ENCODE data around the gene SRSF5.
"Not testable (repeated sequence)": the region's sequence is repeated elsewhere in the genome, so short reads cannot be mapped to it uniquely, and the experiment has no call there.

The SRSF5 gene

DNA sequence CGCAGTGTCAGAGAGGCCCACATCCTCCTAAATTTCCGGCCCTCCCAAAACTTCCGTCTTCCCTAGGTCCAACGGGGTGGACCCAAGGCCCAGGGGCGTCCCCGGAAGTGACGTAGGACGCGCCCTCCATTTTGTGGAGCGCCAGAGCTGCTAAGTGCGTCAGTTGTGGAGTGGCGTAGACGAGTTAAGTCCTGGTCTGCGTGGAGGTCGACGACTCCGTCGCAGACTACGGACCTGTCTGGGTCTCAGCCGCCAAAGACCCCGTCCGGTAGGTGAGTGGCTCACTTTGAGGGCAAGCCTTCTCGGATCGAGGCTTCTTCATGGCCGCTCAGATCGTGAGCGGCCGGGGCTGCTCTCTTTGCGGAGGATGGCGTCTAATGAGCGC lies at the start of gene SRSF5:
TSS of gene SRSF5 (plus strand) at position 159 of the 385 bp plus-strand sequence. CDS start 1,015 bp downstream, outside the sequence.
- peak; percentile 73 for DNase-seq

DNA sequence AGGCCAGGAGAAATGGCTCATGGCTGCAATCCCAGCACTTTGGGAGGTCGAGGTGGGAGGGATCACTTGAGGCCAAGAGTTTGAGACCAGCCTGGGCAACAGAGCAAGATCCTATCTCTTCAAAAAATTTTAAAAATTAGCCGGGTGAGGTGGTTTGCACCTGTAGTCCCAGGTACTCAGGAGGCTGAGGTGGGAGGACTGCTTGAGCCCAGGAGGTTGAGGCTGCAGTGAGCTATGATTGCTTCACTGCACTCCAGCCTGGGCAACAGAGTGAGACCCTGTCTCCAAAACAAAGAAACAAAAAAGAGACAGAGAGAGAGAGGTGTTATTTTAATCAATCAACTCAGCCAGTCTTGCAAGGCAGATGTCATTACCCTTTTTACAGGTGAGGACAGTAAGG lies 48.3 kb upstream of the SRSF5 start:
- not testable (repeated sequence) for DNase-seq

DNA sequence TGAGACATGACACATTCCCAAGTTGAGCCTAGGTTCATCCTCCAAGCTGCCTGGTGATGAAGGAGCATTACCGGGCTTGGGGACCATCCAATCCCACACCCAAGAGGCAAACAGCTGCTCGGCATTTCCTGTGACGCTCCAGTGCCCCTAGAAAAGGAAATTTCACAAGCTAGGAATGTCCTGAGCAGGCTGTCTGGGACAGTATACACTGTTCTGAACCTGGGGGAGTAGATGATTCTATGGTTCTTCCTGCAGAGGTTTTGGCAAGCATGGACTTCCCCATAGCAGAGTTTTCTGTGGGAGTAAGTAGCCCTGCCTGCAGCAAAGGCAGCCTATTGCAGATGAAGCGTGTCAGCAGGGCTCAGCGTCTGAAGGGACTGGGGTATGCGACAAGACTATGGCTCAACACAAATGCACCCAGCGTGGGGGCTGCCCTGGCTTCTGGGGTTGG lies 47.4 kb upstream of the SRSF5 start:
- DNase-seq: no peak

DNA sequence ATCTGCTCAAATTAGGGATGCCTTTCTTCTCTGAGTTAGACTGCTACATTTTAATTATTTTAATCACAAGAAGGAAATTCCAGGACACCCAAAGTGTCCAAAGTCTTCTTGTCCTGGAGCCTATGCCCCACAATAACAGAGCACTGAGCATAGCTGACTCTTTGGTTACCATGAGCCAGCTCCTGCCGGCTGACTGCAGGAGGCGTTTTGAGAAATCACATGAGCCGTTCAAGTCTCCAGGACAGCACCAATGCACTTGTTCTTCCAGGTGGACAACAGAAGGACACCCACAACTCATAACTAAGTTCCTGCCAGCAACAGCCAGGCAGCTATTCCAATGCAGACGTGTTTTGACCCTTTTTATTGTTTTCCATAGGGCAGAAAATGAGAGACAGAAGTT lies 46.0 kb upstream of the SRSF5 start:
- DNase-seq: no peak

DNA sequence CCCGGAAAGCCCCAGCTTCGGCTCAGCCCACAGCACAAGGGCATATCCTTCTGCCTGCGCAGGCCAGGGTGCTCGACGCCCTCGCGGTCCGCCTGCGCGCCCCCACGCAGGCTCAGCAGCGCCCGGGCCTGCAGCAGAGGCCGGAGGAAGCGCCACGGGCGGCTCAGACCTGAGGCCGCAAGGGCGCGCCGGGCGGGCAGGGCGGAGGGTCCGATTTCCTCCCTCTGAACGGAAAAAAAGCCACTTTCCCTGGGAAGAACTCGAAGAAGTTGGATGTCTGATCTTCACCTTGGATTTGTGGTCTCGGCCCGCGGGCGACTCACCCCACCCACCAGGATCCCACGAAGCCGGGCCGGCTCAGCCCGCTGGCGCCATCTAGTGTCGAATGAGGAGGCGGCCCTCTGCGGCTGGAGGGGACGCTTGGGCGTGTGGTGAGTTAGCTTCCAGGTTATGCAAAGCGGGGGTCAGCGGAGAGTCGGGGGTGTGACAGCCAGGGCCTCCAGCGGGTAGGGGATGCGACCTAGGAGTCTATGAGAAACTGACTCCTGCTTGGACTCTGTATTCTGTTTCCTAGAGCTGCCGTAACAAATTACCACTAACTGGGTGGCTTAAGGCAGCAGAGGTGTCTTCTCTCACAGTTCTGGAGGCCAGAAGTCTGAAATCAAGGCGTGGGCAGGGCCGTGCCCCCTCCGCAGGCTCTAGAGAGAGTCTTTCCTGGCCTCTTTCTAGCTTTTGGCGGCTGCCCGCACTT lies 40.0 kb upstream of the SRSF5 start:
- peak; percentile 78 for DNase-seq

DNA sequence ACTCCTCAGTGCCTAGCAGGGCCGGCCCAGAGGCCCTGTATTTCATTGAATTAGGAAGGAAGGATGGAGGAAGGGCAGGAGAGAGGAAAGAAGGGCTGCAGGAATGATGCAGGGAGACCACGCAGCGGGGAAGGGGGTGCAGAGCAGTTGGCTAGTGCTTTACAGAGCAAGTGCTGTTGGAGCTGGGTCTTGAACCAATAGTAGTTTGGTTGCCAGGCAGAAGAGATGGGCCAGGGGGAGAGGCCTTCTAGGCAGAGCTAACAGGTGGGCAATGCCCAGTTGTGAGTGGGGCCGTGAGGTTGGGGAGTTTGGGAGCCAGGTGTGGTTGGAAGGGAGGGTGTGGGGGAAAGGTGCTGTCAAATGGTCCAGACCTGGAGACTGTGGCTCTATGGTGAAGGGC lies 39.1 kb upstream of the SRSF5 start:
- DNase-seq: no peak

DNA sequence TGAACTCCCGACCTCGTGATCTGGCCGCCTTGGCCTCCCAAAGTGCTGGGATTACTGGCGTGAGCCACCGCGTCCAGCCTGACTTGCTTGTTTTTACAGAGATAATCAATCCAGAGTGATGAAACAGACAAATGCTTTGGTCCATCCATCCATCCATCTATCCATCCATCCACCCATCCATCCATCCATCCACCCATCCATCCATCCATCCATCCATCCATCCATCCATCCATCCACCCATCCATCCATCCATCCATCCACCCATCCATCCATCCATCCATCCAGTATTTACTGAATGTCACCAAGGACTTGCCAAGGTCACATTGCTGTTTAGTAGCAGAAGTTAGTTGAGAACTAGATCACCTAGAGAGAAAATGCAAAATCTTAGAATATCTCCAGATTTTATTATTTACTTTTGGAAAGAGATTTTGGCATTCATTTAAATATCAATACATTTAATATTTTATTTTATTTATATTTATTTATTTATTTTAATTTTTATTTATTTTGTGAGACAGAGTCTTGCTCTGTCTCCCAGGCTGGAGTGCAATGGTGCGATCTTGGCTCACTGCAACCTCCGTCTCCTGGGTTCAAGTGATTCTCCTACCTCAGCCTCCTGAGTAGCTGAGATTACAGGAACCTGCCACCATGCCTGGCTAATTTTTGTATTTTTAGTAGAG lies 34.9 kb upstream of the SRSF5 start:
- not testable (repeated sequence) for DNase-seq

DNA sequence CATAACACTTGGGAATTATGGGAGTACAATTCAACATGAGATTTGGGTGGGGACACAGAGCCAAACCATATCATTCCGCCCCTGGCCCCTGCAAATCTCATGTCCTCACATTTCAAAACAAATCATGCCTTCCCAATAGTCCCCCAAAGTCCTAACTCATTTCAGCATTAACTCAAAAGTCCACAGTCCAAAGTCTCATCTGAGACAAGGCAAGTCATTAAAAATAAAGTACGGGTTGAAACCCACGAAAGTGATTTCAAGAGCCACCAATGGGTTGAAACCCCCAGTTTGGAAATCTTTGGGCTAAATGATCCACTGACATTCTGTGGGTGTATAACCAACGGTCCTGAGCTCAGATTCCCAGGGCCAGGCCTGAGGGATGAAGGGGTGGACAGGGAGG lies 30.5 kb upstream of the SRSF5 start:
- DNase-seq: not testable (repeated sequence)

DNA sequence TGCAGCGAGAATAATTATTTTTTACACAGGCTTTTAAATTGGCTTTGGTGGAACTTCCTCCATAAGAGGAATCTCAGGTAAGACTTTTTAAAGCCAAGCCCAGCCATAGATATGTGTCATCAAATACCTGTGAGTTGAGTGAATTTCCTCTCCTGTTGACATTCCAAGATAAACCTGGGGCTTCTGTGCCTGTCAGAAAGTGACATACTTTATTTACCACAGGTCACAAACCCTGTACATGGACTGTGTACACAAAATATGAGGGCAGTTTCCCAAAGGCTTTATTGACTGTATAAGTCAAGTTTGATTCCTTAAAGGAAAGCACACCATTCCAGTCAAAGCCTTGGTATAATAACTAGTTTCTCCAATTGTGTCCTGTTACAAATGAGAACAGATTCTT lies 25.9 kb upstream of the SRSF5 start:
- DNase-seq: no peak

DNA sequence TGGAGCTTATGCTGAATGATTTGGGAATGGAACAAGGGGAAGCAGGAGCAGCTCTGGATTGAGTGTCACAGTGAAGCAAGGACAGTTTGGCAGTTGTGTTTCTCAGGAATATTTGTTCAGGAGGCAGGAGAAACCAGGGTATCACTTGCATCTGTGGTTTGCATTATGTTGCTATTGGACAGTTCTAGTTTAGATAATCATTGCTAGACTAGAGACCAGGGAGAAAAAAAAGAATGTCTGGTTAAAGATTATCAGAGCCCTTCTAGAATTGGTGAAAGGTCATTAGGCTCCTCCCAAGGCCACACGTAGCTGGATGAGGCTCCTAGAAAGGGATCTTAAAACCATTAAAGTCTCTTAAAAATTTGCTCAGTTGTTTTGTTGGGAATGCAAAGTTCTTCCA lies 17.0 kb upstream of the SRSF5 start:
- DNase-seq: no peak

DNA sequence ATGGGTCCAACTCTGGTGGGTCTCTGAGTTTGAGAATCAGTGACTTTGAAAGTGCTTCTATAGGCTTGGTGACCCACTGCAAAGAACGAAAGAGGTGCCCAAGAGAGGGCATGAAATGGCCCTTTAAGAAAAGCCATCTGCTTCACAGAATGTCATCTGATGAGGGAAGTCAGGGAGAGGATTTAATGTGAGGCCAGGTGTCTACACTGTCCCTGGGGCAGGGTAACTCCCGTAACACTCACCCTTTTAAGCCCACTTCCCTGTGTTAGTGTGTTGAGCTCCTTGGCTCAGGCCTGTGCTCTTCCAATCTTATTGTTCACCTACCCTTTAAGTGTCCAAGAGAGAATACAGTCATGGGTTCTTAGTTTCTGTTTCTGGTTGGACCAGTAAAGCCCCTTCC lies 16.4 kb upstream of the SRSF5 start:
- DNase-seq: no peak

DNA sequence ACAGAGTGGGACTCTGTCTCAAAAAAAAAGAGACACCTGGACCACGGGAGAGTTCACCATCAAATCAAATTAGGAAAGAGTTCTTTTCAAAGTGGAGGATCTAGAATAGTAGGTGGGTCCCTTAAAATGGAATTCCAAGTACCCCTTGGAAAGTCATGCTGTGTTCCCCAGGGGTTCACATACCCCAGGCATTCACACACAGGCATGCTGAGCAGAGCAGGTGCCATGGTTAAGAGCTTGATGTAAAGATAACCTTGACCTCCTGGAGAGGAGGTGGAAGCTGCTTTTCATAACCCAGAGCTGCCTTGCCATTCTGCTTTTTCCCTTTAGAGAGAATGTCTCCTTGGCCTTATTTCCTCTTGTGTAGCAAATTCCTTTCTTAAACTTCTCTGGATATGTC lies 14.2 kb upstream of the SRSF5 start:
- DNase-seq: no peak

DNA sequence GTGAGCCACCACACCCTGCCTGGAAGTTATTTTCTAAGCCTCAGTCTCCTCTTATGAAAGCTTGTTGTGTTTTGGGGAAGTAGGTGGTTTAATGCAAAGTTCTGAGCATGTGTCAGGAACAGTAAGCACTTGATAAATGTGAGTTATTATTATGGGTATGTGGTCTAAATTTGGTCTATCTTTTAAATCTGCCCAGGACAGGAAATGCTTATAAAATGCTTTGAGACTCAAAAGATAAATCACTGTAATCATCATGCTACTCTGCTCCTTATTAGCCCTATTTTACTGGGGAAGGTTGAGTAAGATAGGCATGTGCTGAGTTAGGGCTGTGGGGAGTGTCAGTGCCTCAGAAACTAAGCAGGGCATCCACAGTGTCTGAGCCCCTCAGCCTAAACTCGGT lies 13.1 kb upstream of the SRSF5 start:
- DNase-seq: no peak

DNA sequence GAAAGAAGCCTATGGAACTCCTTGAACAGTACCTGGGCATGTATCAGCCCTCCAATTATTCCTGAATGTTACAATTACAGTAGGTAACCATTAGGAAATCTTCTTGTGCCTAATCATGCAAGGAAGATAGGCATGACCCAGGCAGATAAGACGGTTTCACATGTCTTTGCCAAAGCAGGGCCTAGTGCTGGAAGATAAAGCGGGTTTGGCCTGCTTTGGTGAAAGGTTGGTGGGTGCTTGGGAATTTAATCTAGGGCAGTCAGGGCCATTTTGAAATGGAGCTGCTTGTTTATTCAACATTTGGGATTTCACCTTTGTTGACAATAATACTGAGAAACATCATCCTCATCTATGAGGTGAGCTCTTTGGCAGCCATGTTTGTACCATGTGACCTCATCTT lies 12.5 kb upstream of the SRSF5 start:
- no peak for DNase-seq

DNA sequence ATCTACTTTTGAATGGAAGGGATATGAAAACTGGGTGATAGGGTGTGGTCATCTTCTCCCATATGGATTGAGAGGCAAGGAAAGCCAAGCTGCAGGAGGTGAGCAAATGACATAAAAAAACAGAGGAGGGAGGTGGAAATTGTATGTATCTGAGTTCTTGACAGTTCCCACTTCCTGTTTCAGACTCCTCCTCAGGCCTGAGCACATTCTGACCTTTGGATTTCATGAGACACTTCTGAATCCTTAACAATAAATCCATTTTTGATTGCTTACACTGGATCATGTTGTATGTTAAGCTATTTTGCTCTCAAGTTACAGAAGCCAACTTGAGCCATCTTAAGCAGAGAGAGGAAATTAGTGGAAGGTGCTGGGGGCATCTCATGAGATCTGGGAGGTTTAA lies 11.6 kb upstream of the SRSF5 start:
- DNase-seq: no peak

DNA sequence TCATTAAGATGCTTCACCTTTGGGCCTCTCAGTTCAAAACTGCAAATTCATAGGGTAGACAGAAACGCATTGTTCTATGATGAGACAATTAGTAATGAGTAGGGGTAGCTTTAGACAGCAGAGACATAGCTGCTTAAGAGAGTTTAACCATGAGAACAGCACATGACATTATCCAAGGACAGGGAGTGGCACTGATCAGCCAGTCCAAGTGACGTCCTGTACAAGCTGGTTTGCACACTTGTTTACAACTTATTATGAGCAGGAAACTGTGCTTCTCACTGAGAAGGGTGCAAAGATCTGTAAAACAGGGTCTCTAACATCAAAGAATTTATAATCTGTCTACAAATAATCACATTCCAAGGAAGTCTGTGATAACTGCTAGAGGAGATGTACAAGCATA lies 11.2 kb upstream of the SRSF5 start:
- no peak for DNase-seq

DNA sequence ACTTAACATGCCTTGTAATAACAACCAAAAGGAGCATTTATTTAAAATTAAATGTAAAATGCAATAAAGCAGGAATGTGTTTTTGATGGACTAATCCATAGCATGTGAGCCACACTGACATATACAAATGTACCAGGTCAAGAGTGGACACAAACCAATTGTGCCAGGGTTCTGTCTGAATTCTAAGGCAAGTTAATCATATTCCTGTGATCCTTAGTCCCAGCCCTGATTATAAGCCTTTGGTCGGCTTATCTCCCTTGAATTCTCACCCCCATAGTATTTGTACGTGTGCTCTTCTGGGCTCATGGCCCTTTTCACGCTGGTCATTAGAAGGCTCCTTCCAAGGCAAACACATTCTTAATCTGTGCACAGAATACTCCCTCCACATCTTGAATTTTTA lies 10.6 kb upstream of the SRSF5 start:
- no peak for DNase-seq

DNA sequence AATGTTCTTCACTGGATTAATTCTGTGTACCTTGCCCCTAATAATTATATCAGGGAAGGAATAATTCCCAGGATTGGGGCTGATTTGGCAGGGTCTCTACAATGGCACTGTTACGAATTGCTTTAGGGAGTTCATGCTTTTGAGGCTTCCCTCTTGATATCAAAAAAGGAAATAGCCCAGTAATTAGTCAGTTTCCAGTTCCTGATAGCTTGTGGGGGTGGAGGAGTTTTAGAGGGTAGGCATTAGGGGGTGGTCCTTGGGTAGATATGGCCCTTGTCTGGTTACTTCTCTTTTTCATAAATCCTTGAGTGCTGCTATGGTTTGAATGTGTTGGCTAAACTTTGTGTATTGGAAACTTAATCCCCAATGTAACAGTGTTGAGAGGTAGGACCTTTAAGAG lies 6.1 kb upstream of the SRSF5 start:
- DNase-seq: no peak

DNA sequence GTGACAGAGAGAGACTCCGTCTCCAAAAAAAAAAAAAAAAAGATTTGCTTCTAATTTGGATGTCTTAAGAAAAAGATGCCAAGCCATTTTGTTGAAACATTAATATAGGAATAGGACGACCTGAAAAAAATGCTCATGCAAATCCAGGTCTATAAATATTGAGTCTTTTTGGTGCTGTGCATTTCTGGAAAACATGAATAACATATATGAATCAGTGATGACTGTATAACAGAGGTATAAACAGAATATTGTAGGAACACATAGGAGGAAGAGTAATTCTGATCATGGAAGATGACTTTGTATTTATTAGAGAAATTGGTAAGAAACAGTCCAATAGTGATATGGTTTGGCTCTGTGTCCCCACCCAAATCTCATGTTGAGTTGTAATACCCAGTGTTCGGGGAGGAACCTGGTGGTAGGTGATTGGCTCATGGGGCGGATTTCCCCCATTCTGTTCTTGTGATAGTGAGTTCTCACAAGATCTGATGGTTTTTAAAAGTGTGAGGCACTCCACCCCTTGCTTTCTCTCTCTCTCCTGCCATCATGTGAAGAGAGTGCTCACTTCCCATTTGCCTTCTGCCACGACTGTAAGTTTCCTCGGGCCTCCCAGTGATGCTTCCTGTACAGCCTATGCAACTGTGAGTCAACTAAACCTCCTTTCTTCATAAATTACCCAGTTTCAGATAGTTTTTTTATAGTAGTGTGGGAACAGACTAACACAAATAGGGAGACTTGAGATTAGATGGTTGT lies 3.0 kb upstream of the SRSF5 start:
- DNase-seq: no peak

DNA sequence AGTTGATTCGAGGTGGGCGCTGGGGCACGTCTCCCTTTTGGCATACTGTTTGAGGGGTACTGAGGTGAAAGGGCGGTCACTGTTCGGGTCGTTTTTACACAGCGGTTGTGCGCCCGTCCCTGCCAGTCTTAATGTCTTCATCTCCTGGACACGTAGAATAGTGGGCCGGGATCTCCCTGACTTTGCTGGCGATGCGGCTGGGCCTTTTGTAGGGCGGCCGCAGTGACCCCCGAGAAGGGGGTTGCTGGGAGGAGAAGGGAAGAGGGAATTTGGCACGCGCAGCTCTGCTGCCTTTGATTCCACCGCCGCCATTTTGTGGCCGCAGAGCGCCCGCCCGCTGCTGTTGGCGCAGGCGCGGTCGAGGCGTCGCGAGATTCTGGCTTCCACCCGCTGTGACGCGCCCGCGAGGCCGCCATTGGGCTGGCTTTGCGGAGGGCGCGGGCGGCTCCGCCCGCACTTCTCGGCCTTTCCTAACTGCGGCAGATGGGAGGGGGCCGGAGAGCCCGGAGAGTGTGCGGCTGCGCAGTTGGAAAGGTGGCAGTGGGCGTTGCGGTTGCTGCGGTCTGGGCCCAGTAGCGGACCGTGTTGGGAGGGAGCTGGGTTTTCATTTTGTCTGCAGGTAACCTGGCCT lies 542 bp downstream of the SRSF5 start:
- DNase-seq: peak; percentile 69

DNA sequence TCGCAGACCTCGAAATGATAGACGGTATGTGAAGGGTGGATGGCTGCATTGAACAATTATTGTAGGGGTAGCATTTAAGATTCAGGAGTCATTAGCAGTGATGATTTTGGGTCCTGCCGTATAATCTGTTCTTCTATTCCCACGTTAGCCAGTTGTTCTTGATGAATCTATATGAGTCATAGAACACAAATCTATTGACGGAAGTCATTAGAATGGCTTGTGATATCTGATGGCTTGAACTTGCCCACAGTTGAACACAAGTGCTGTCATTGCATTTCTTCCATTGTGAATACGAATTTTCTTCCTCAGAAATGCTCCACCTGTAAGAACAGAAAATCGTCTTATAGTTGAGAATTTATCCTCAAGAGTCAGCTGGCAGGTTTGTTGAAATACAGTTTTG lies 1.9 kb downstream of the SRSF5 start:
- no peak for DNase-seq

DNA sequence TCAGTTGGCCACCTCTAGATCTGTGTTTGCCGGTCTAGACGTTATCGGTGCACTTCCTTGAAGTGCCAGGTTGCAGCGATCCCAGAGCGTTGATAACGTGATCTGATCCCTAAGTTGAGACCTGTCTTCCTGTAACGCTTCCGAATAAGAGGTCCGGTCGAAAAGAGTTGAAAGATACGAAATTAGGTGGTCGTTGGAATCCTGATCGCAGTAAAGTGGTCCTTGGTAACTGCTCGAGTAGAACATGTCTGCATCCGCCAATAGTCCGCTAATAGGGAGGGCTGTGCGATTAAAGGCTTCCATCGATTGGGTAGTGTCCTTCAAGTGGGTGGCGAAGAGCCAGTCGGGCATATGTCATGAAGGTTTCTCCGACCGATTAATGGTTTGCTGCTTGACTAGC lies 2.7 kb downstream of the SRSF5 start:
- no peak for DNase-seq

DNA sequence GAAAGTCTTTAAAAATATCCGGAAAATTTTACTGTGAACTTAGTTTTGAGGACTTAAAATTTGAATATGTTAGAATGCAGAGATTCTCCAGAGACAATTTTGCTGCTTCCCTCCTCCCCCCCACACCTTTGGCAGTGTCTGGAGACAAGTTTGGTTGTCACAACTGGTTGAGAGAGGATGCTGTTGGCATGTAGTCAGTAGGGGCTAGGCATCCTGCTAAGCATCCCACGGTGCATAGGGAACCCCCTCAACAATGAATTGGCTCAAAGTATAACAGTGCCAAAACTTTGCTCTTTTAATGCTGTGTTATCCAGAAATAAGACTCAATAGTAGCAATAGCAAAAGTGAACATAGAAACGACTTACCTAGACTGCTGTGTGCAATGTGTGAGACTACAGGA lies 3.6 kb downstream of the SRSF5 start:
- DNase-seq: no peak

DNA sequence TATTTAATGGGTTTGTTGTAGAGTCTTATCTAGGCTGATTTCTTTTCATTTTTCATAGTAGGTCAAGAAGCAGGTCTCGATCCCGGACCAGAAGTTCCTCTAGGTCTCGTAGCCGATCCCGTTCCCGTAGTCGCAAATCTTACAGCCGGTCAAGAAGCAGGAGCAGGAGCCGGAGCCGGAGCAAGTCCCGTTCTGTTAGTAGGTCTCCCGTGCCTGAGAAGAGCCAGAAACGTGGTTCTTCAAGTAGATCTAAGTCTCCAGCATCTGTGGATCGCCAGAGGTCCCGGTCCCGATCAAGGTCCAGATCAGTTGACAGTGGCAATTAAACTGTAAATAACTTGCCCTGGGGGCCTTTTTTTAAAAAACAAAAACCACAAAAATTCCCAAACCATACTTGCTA lies 4.2 kb downstream of the SRSF5 start:
- no peak for DNase-seq

Data from 8988T (cell line).